OCI-LY1 (cell line): Measurements from ENCODE around the gene CBR3.

Experiments
- H2AFZ ChIP-seq: fragments of 200-600 bp; sonication (generic), shearing (Covaris generic); 2 replicates; pipeline ENCODE4 v1.6.0; 2014; ENCODE audit warnings: antibody characterized with exemption, mild to moderate bottlenecking, low read length
- H3F3A ChIP-seq: fragments of 200-600 bp; sonication (generic), shearing (Covaris generic); 2 replicates; pipeline ENCODE4 v1.6.0; 2014; ENCODE audit warnings: mild to moderate bottlenecking, antibody characterized with exemption, low read length, moderate library complexity; ENCODE audit not compliant: insufficient read depth
- H3K27ac ChIP-seq: fragments of 200-600 bp; sonication (generic); 2 replicates; pipeline ENCODE4 v1.5.1; 2014; ENCODE audit warnings: low read length, mixed run types, mild to moderate bottlenecking, low read depth; ENCODE audit not compliant: poor library complexity, severe bottlenecking
- H3K27me3 ChIP-seq: fragments of 200-600 bp; sonication (generic); 2 replicates; pipeline ENCODE4 v1.6.0; 2014; ENCODE audit warnings: antibody characterized with exemption, mild to moderate bottlenecking, low read length, moderate library complexity; ENCODE audit not compliant: insufficient read depth
- H3K36me3 ChIP-seq: fragments of 200-600 bp; sonication (generic); 2 replicates; pipeline ENCODE4 v1.6.1; 2014; ENCODE audit warnings: mild to moderate bottlenecking, antibody characterized with exemption, low read length, moderate library complexity, mixed read lengths; ENCODE audit not compliant: insufficient read depth
- H3K4me1 ChIP-seq: fragments of 200-600 bp; sonication (generic); 2 replicates; pipeline ENCODE4 v1.5.1; 2014; ENCODE audit warnings: mild to moderate bottlenecking, low read length, moderate library complexity; ENCODE audit not compliant: insufficient read depth, severe bottlenecking
- H3K4me2 ChIP-seq: fragments of 200-600 bp; sonication (generic), shearing (Covaris generic); 2 replicates; pipeline ENCODE4 v1.6.1; 2014; ENCODE audit warnings: low read length
- H3K4me3 ChIP-seq: fragments of 200-600 bp; sonication (generic); 2 replicates; pipeline ENCODE4 v1.5.1; 2014; ENCODE audit warnings: low read length, low read depth, mild to moderate bottlenecking, mixed read lengths; ENCODE audit not compliant: poor library complexity, severe bottlenecking
- H3K79me2 ChIP-seq: fragments of 200-600 bp; shearing (Covaris generic); 2 replicates; pipeline ENCODE4 v1.6.1; 2016; ENCODE audit warnings: mixed run types, low read length, mixed read lengths; ENCODE audit not compliant: insufficient read depth
- H3K9ac ChIP-seq: fragments of 200-600 bp; sonication (generic), shearing (Covaris generic); 2 replicates; pipeline ENCODE4 v1.6.1; 2014; ENCODE audit warnings: mild to moderate bottlenecking, low read length, mixed read lengths
- H3K9me2 ChIP-seq: fragments of 200-600 bp; sonication (generic), shearing (Covaris generic); 2 replicates; pipeline ENCODE4 v1.6.1; 2014; ENCODE audit warnings: low read depth, mild to moderate bottlenecking, low read length, mixed read lengths
- H3K9me3 ChIP-seq: fragments of 200-600 bp; shearing (Covaris generic); 2 replicates; pipeline ENCODE4 v1.6.1; 2014; ENCODE audit warnings: low read length, mixed read lengths
- H4K20me1 ChIP-seq: fragments of 200-600 bp; sonication (generic), shearing (Covaris generic); 2 replicates; pipeline ENCODE4 v1.6.0; 2016; ENCODE audit warnings: mild to moderate bottlenecking, low read length; ENCODE audit not compliant: insufficient read depth
- EZH2 ChIP-seq: fragments of 200-600 bp; sonication (generic), shearing (Covaris generic); IDR thresholded peaks from 2 replicates; pipeline ENCODE4 v1.8.0; 2017; ENCODE audit warnings: borderline replicate concordance, mixed run types, mild to moderate bottlenecking, antibody characterized with exemption, low read length, moderate library complexity, mixed read lengths
- TF ChIP-seq, protein P1 (sequence below): fragments of 200-600 bp; sonication (generic), shearing (Covaris generic); IDR thresholded peaks from 2 replicates; pipeline ENCODE4 v1.5.1; 2017; ENCODE audit warnings: mild to moderate bottlenecking, antibody characterized with exemption, low read length, moderate library complexity, mixed read lengths

CBR3 gene

DNA sequence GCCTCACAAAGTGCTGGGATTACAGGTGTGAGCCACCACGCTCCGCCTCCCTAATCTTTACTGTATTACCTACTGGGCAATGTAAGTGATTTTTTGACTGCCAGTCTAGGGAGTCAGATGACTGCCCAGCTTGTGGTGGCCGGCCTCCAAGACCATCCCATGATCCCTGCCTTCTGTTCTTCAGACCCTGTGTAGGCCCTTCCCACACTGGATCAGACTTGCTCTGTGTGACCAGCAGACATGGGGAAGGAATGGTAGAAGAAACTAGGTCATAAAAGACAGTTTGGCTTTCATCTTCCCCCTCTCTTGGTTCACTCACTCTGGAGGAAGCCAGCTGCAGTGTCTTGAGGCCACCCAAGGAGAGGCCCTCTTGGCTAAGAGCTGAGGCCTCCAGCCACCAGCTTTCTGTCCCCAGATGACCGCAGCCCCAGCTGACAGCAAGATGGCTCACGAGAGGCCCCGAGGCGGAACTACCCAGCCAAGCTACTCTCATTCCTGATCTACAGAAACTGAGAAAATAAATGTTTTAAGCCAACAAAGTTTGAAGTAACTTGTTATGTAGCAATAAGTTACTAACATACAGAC lies 14.5 kb upstream of the CBR3 start:
- H3K27me3 ChIP-seq: peaks cover 3% of the 10 kb centered on the region; the same call in 1 of the 2 replicates
- no peaks in the 10 kb centered on the region for H3K9me2 ChIP-seq
- no peaks in the 10 kb centered on the region for H3K36me3 ChIP-seq
- TF ChIP-seq EZH2: no peak
- TF ChIP-seq, protein P1, sequence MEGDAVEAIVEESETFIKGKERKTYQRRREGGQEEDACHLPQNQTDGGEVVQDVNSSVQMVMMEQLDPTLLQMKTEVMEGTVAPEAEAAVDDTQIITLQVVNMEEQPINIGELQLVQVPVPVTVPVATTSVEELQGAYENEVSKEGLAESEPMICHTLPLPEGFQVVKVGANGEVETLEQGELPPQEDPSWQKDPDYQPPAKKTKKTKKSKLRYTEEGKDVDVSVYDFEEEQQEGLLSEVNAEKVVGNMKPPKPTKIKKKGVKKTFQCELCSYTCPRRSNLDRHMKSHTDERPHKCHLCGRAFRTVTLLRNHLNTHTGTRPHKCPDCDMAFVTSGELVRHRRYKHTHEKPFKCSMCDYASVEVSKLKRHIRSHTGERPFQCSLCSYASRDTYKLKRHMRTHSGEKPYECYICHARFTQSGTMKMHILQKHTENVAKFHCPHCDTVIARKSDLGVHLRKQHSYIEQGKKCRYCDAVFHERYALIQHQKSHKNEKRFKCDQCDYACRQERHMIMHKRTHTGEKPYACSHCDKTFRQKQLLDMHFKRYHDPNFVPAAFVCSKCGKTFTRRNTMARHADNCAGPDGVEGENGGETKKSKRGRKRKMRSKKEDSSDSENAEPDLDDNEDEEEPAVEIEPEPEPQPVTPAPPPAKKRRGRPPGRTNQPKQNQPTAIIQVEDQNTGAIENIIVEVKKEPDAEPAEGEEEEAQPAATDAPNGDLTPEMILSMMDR: no peak
- H3K9ac ChIP-seq: no peak overlapping the region
- no peak overlapping the region for H3K4me2 ChIP-seq
- no peaks in the 10 kb centered on the region for H3F3A ChIP-seq
- peaks cover 2% of the 10 kb centered on the region for H3K4me1 ChIP-seq
- no peaks in the 10 kb centered on the region for H3K79me2 ChIP-seq
- no peak overlapping the region for H2AFZ ChIP-seq
- H3K27ac ChIP-seq: no peak overlapping the region
- H3K9me3 ChIP-seq: no peaks in the 10 kb centered on the region
- no peaks in the 10 kb centered on the region for H4K20me1 ChIP-seq
- H3K4me3 ChIP-seq: no peak overlapping the region

DNA sequence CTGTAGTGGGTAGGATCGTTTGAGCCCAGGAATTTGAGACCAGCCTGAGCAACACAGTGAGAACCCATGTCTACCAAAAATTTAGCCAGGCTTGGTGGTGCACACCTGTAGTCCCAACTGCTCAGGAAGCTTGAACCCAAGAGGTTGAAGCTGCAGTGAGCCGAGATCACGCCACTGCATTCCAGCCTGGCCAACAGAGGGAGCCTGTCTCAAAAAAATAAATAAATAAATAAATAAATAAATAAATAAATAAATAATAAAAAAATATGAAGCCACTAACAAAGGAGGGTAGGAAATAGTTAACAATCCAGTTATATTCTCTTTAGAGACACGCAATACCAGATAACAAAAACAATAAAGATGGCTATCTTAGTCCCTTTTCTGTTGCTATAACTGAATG lies 11.9 kb upstream of the CBR3 start:
- no peaks in the 10 kb centered on the region for H3F3A ChIP-seq
- no peaks in the 10 kb centered on the region for H3K79me2 ChIP-seq
- H3K9ac ChIP-seq: no peak overlapping the region
- peaks cover 3% of the 10 kb centered on the region; the same call in 1 of the 2 replicates for H3K27me3 ChIP-seq
- H2AFZ ChIP-seq: no peak overlapping the region
- H3K9me3 ChIP-seq: no peaks in the 10 kb centered on the region
- no peaks in the 10 kb centered on the region for H4K20me1 ChIP-seq
- no peaks in the 10 kb centered on the region for H3K4me1 ChIP-seq
- no peak overlapping the region for H3K4me3 ChIP-seq
- TF ChIP-seq EZH2: no peak
- TF ChIP-seq, protein P1: no peak; the same call in 1 of the 2 replicates
- H3K4me2 ChIP-seq: no peak overlapping the region
- H3K9me2 ChIP-seq: no peaks in the 10 kb centered on the region
- no peaks in the 10 kb centered on the region for H3K36me3 ChIP-seq
- H3K27ac ChIP-seq: no peak overlapping the region

DNA sequence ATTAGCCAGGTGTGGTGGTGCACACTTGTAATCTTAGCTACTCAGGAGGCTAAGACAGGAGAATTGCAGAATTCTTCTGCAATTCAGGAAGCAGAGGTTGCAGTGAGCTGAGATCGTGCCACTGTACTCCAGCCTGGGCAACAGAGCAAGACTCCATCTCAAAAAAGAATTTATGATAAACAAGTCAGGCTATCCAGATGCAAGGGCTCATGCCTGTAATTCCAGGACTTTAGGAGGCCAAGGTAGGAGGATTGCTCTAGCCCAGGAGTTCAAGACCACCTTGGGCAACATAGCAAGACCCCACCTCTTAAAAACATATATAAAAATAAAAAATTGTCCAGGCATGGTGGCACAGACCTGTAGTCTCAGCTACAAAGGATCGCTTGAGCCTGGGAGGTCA lies 10.5 kb upstream of the CBR3 start:
- H3K4me2 ChIP-seq: no peak overlapping the region
- H3F3A ChIP-seq: no peaks in the 10 kb centered on the region
- H2AFZ ChIP-seq: no peak overlapping the region
- no peaks in the 10 kb centered on the region for H4K20me1 ChIP-seq
- H3K27me3 ChIP-seq: peaks cover 3% of the 10 kb centered on the region; the same call in 1 of the 2 replicates
- H3K79me2 ChIP-seq: no peaks in the 10 kb centered on the region
- no peaks in the 10 kb centered on the region for H3K9me2 ChIP-seq
- H3K9ac ChIP-seq: no peak overlapping the region
- H3K27ac ChIP-seq: no peak overlapping the region
- no peaks in the 10 kb centered on the region for H3K9me3 ChIP-seq
- TF ChIP-seq EZH2: no peak
- TF ChIP-seq, protein P1: no peak
- H3K4me3 ChIP-seq: no peak overlapping the region
- no peaks in the 10 kb centered on the region for H3K36me3 ChIP-seq
- no peaks in the 10 kb centered on the region for H3K4me1 ChIP-seq
